Naive thymus-derived CD4-positive, alpha-beta T cell (primary cell): ENCODE results near the gene KNSTRN. TPM values are rescaled to one million over a fixed set of nuclear protein-coding genes. Genes with fewer than 3 reads are reported as not detected.

Experiments
- ATAC-seq: fragments of 150-1000 bp; cut with Tn5 transposase; 2 replicates; pipeline ENCODE4 v1.10.0; 2021; ENCODE audit warnings: mild to moderate bottlenecking, moderate library complexity
- CTCF ChIA-PET: fragments of 350-600 bp; sonication (Branson Sonifier 250); formaldehyde crosslinking; loops from one replicate; lab custom pipeline; 2021; ENCODE audit warnings: antibody characterized with exemption; lab: Charles Lee
- POLR2A ChIA-PET: fragments of 350-600 bp; sonication (Branson Sonifier 250); formaldehyde crosslinking; loops from one replicate; lab custom pipeline; 2021; ENCODE audit warnings: antibody characterized with exemption, inconsistent platforms; lab: Charles Lee
- DNase-seq, 9 donors: peaks; one replicate each; pipeline versions ENCODE4 v3.0.0 to v3.0.0-alpha.2; 2020 to 2022; ENCODE audit warnings: mixed read lengths in 1 of 9
- H3K27ac ChIP-seq: one replicate; pipeline ENCODE4 v1.7.0; 2013; ENCODE audit warnings: mild to moderate bottlenecking, low read depth, low read length, moderate library complexity
- H3K27me3 ChIP-seq, 2 donors: one replicate each; pipeline ENCODE4 v1.7.0; 2013; ENCODE audit warnings: low read length in 2 of 2, mild to moderate bottlenecking in 2 of 2, moderate library complexity in 2 of 2; ENCODE audit not compliant: control insufficient read depth in 2 of 2, insufficient read depth in 2 of 2
- H3K36me3 ChIP-seq, 3 experiments: 1 replicate in 2 of 3; 2 replicates in 1 of 3; pipeline ENCODE4 v1.7.0; 2013; ENCODE audit warnings: low read length in 3 of 3, mild to moderate bottlenecking in 3 of 3, moderate library complexity in 1 of 3; ENCODE audit not compliant: insufficient read depth in 3 of 3, control insufficient read depth in 2 of 3
- H3K4me1 ChIP-seq, 2 donors: one replicate each; pipeline ENCODE4 v1.7.0; 2013; ENCODE audit warnings: low read length in 2 of 2, mild to moderate bottlenecking in 2 of 2, moderate library complexity in 1 of 2; ENCODE audit not compliant: control insufficient read depth in 2 of 2, insufficient read depth in 2 of 2
- H3K4me3 ChIP-seq: 2 replicates; pipeline ENCODE4 v1.7.0; 2013; ENCODE audit warnings: mild to moderate bottlenecking, low read length
- H3K9me3 ChIP-seq, 3 experiments: 1 replicate in 2 of 3; 2 replicates in 1 of 3; pipeline ENCODE4 v1.7.0; 2013; ENCODE audit warnings: low read length in 3 of 3; ENCODE audit not compliant: control insufficient read depth in 2 of 3
- H3K27ac Mint-ChIP-seq, 9 donors: one replicate each; pipeline ENCODE4 v1.8.0; 2020 to 2022; ENCODE audit warnings: mixed read lengths in 9 of 9, mild to moderate bottlenecking in 8 of 9, moderate library complexity in 5 of 9, inconsistent platforms in 2 of 9
- H3K27me3 Mint-ChIP-seq, 5 donors: one replicate each; pipeline ENCODE4 v1.8.0; 2021 to 2022; ENCODE audit warnings: mixed read lengths in 5 of 5, mild to moderate bottlenecking in 1 of 5
- H3K36me3 Mint-ChIP-seq, 5 donors: one replicate each; pipeline ENCODE4 v1.8.0; 2020 to 2022; ENCODE audit warnings: mixed read lengths in 5 of 5, mild to moderate bottlenecking in 3 of 5, inconsistent platforms in 1 of 5
- H3K4me1 Mint-ChIP-seq, 7 donors: one replicate each; pipeline ENCODE4 v1.8.0; 2020 to 2022; ENCODE audit warnings: mixed read lengths in 7 of 7, mild to moderate bottlenecking in 3 of 7, inconsistent platforms in 1 of 7
- H3K4me3 Mint-ChIP-seq, 10 donors: one replicate each; pipeline ENCODE4 v1.8.0; 2020 to 2022; ENCODE audit warnings: mild to moderate bottlenecking in 10 of 10, mixed read lengths in 10 of 10, moderate library complexity in 6 of 10, inconsistent platforms in 2 of 10
- H3K9me3 Mint-ChIP-seq, 11 donors: one replicate each; pipeline ENCODE4 v1.8.0; 2020 to 2022; ENCODE audit warnings: mixed read lengths in 11 of 11, mild to moderate bottlenecking in 4 of 11, inconsistent platforms in 1 of 11, moderate library complexity in 1 of 11
- intact Hi-C, 2 donors: fragments of 100-400 bp; cut with micrococcal nuclease; formaldehyde crosslinking; loops; one replicate each; pipeline ENCODE4 v1.15.1; 2023
- polyA plus RNA-seq, 2 donors: library from polyadenylated mRNA; unstranded; fragments of 300-500 nt; fragmentation: Illumina TruSeq; gene quantifications; one replicate each; pipeline ENCODE4 v1.2.3, GENCODE V29; 2021
- total RNA-seq, 6 experiments: library from RNA in 5 of 6; stranded (reverse) in 5 of 6; gene quantifications; 1 replicate in 5 of 6; 2 replicates in 1 of 6; pipeline ENCODE4 v1.2.3 and lab custom pipeline; 2021 to 2026

The KNSTRN gene, protein sequence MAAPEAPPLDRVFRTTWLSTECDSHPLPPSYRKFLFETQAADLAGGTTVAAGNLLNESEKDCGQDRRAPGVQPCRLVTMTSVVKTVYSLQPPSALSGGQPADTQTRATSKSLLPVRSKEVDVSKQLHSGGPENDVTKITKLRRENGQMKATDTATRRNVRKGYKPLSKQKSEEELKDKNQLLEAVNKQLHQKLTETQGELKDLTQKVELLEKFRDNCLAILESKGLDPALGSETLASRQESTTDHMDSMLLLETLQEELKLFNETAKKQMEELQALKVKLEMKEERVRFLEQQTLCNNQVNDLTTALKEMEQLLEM
- total RNA-seq (10 to 100 TPM in 1 of 5 experiments, 1 to 10 TPM in 4; 3.7 to 39.6 (median 6.2) TPM), polyA plus RNA-seq (1 to 10 TPM; 3.7 to 5.2 TPM), total RNA-seq (lab: John Stamatoyannopoulos, UW) (3.9 reads per million, percentile 20 among the genes with 10 or more reads in this experiment)

DNA sequence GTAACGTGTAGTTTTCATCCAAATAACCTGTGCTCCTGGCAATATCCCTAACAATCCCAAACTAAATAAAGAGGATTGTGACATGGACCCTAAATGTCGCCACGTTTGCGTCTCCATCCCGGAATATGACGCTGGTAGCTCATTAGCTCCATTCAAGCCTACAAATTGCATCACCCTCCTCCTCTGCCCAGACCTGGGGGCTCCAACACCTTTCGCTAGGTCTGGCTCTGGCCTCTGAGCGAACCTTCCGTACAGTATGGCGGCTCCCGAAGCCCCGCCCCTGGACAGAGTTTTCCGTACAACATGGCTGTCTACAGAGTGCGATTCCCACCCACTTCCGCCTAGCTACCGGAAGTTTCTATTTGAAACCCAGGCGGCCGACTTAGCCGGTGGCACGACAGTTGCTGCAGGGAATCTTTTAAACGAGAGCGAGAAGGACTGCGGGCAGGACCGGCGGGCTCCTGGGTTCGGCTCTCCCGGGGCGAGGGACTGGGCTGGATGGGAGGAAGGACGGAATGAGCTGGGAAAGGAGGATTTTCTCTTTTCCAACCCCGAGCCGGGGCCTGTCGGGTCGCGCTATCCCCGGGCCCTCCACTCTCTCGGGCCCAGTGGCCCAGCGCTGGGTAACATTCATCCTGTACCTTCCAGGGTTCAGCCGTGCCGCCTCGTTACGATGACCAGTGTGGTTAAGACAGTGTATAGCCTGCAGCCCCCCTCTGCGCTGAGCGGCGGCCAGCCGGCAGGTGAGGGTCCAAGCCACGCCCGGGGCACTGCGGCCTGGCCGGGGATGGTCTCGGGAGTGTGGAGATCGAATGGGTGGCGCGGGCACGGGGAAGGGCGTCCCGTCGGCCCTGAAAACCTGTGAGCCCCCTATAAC, at the start of gene KNSTRN:
TSS of gene KNSTRN (plus strand) at position 142 of the 877 bp plus-strand sequence. CDS start at position 257, 115 bp downstream.
- no peaks in the 10 kb centered on the region for H3K9me3 Mint-ChIP-seq
- ATAC-seq (peak; percentile 100), DNase-seq (peak; percentile 78 to 93 (median 91))
- H3K4me3 Mint-ChIP-seq, result peak within 1 kb of the TSS; percentile 92 to 99 (median 98)
- Histone ChIP-seq H3K36me3 (peaks cover 0 to 14% (median 0%) of the 10 kb centered on the region in 3 experiments), H3K27ac (peak within 1 kb of the TSS; percentile 65), H3K4me1 (peaks cover 6 to 7% of the 10 kb centered on the region in 2 donors), H3K9me3 (no peaks in the 10 kb centered on the region), H3K27me3 (no peaks in the 10 kb centered on the region), H3K4me3 (peak within 1 kb of the TSS; percentile 70)
- H3K4me1 Mint-ChIP-seq, result peaks cover 14 to 26% (median 22%) of the 10 kb centered on the region in 7 donors
- CTCF ChIA-PET, result interaction anchor here (1.3 to 1.4 kb wide), 3 partner anchors 13 to 45 kb away, joined by 3 to 5 read pairs (median 4); no protein-coding TSS in a partner anchor
- intact Hi-C loops, result loop anchor here (1.0 to 5.0 kb wide), 11 partner anchors 15 to 424 kb away; partner anchors contain the start of genes DISP2 (in 2 of the 2), BAHD1 (in 1 of the 2), DNAJC17 (in 1 of the 2) and IVD (in 1 of the 2)
- peak within 1 kb of the TSS; percentile 63 to 95 (median 85) for H3K27ac Mint-ChIP-seq
- H3K27me3 Mint-ChIP-seq, result peaks cover 0 to 13% (median 0%) of the 10 kb centered on the region in 5 donors
- peaks cover 0 to 30% (median 10%) of the 10 kb centered on the region in 5 donors for H3K36me3 Mint-ChIP-seq
- POLR2A ChIA-PET, result interaction anchor here (1.0 to 2.2 kb wide), 6 partner anchors 13 to 70 kb away, joined by 3 to 19 read pairs (median 4); partner anchors contain the start of gene IVD

DNA sequence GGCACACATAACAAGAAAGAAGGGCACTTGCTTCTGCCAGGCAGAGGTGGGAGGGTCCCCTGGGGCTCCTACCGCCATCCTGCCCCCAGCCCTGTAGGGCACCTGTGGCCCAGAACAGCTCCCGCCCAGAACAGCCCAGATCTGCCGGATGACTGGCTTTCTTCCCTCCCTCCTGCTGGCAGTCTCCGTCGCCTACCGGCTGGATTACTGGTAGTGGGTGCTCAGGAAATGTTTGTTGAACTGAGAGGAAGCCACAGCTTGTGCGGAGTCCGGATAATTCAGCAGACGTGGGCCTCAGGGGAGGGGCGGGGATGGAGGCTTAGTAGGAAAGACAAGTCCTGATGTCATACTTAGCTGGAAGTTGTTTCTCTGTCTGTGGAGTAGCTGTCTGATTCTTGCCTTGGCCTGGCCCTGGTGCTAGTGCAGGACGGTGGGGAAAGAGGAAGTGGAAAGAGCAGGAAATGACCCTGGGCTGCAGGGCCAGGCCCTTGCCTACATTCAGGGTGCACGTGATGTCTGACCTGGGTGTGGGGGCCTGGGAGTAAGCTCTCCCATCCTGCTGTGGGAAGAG, 48.5 kb upstream of the KNSTRN start:
- H3K9me3 ChIP-seq, result no peaks in the 10 kb centered on the region
- peak; percentile 69 for ATAC-seq
- no peak overlapping the region for H3K4me3 ChIP-seq
- ChIA-PET POLR2A (interaction anchor here (0.8 to 5.0 kb wide), 7 partner anchors 8 to 55 kb away, joined by 3 to 31 read pairs (median 4); partner anchors contain the start of gene PLCB2), CTCF (interaction anchor here (0.6 to 14.2 kb wide), 5 partner anchors 8 to 443 kb away, joined by 3 to 366 read pairs (median 6); partner anchors contain the start of genes INAFM2 and PLCB2)
- peaks cover 0 to 30% (median 23%) of the 10 kb centered on the region in 7 donors for H3K4me1 Mint-ChIP-seq
- peak in 7 of 9 donors; percentile 40 to 60 (median 51) for DNase-seq
- H3K27me3 Mint-ChIP-seq, result no peaks in the 10 kb centered on the region
- peak overlapping the region; percentile 22 to 94 (median 82) for H3K27ac Mint-ChIP-seq
- no peaks in the 10 kb centered on the region for H3K27me3 ChIP-seq
- peaks cover 0 to 16% of the 10 kb centered on the region in 2 donors for H3K4me1 ChIP-seq
- H3K36me3 Mint-ChIP-seq, result peaks cover 0 to 3% (median 0%) of the 10 kb centered on the region in 5 donors
- H3K36me3 ChIP-seq, result no peaks in the 10 kb centered on the region
- no peak overlapping the region for H3K27ac ChIP-seq
- H3K9me3 Mint-ChIP-seq, result peaks cover 0 to 1% (median 0%) of the 10 kb centered on the region in 11 donors
- peak overlapping the region; percentile 48 to 81 (median 62) for H3K4me3 Mint-ChIP-seq
- intact Hi-C loops, result no loop called here

DNA sequence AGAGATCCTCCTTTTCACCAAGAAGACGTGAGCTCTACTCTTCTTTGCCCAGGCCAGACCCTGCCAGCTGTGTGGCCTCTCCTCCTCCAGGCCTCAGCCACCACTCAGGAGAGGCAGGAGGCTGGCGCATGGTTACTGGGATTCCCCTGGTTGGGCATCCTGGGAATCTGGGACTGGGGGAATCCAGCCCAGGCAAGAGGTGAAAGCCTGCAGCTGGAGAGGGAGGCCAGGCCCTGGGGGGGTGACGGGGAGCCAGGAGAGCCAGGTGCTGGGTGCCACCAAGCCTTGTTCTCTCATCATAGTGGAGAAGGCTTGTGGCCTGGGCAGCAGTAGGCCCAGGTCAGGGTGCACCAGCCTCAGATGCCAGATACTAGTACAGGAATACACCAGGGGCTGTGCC, 48.0 kb upstream of the KNSTRN start:
- H3K9me3 Mint-ChIP-seq, result peaks cover 0 to 1% (median 0%) of the 10 kb centered on the region in 11 donors
- H3K27ac Mint-ChIP-seq, result peak overlapping the region in 6 of 9 donors; percentile 22 to 86 (median 76)
- no peaks in the 10 kb centered on the region for H3K9me3 ChIP-seq
- H3K4me1 Mint-ChIP-seq, result peaks cover 0 to 30% (median 22%) of the 10 kb centered on the region in 7 donors
- H3K4me3 Mint-ChIP-seq, result peak overlapping the region in 5 of 10 donors; percentile 48 to 76 (median 64)
- intact Hi-C loops, result no loop called here
- no peak for ATAC-seq
- ChIA-PET CTCF (interaction anchor here (0.6 to 14.2 kb wide), 5 partner anchors 9 to 442 kb away, joined by 3 to 366 read pairs (median 6); partner anchors contain the start of genes INAFM2 and PLCB2), POLR2A (interaction anchor here (0.8 to 5.0 kb wide), 7 partner anchors 9 to 55 kb away, joined by 3 to 31 read pairs (median 4); partner anchors contain the start of gene PLCB2)
- no peaks in the 10 kb centered on the region for H3K36me3 ChIP-seq
- no peaks in the 10 kb centered on the region for H3K27me3 Mint-ChIP-seq
- H3K4me3 ChIP-seq, result no peak overlapping the region
- peaks cover 0 to 3% (median 0%) of the 10 kb centered on the region in 5 donors for H3K36me3 Mint-ChIP-seq
- no peak for DNase-seq
- H3K4me1 ChIP-seq, result peaks cover 0 to 16% of the 10 kb centered on the region in 2 donors
- no peak overlapping the region for H3K27ac ChIP-seq
- H3K27me3 ChIP-seq, result no peaks in the 10 kb centered on the region

DNA sequence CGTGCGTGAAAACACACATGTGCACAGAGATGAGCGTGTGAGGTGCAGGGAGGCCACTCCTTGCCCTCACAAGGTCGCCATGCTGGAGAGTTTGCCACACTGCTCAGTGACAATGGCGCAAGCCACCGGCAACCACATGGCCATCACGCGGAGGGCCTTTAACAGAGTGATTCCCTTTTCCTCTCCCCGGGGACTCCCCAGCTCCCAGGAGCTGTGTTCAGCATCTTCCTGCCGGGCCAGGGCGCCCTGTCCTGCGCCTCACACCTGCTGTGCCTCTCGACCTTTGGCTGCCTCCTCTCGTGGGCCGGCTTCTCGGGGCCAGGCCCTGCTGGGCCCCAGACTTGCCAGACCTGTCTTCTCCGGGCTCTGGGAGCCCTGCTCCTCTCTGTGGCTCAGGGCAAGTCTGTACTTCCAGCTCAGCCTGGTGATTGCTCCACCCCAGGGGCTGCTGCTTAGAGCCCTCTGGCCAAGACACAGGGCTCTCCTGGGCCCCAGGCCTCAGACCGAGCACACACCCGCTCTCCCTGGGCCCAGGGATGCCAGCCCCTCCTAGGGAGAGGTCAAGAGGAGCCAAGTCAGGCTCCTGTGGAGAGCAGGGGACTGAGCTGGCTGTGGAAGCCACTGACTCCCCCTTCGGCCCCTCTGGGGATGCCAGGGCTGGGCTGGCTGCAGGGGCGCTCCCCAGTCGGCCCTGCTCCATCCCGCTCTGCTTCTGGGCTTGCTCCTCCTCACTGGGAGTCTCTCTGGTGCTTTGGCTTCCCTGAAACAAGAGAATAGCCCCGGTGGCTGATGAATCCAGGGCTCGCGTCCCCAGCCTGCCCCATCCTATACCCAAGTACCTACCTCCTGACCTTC, 47.4 kb upstream of the KNSTRN start:
- Mint-ChIP-seq H3K9me3 (peaks cover 0 to 1% (median 0%) of the 10 kb centered on the region in 11 donors), H3K4me3 (peak overlapping the region in 2 of 10 donors; percentile 13 to 80), H3K27me3 (no peaks in the 10 kb centered on the region), H3K4me1 (peaks cover 0 to 30% (median 22%) of the 10 kb centered on the region in 7 donors), H3K36me3 (peaks cover 0 to 3% (median 0%) of the 10 kb centered on the region in 5 donors), H3K27ac (peak overlapping the region in 1 of 9 donors; percentile 88)
- DNase-seq (no peak), ATAC-seq (no peak)
- ChIA-PET POLR2A (interaction anchor here (0.8 to 5.0 kb wide), 6 partner anchors 9 to 56 kb away, joined by 3 to 31 read pairs (median 5); partner anchors contain the start of gene PLCB2), CTCF (interaction anchor here (0.6 to 14.2 kb wide), 5 partner anchors 9 to 328 kb away, joined by 4 to 366 read pairs (median 6); partner anchors contain the start of genes INAFM2 and PLCB2)
- Histone ChIP-seq H3K36me3 (no peaks in the 10 kb centered on the region), H3K27ac (no peak overlapping the region), H3K4me3 (no peak overlapping the region), H3K9me3 (no peaks in the 10 kb centered on the region), H3K27me3 (no peaks in the 10 kb centered on the region), H3K4me1 (peaks cover 0 to 16% of the 10 kb centered on the region in 2 donors)
- intact Hi-C loops, result no loop called here
